Measurements from ENCODE around the gene SCGB2B2. TPM values are rescaled to one million over a fixed set of nuclear protein-coding genes. Genes with fewer than 3 reads are reported as not detected.
"Not testable (repeated sequence)": the region's sequence is repeated elsewhere in the genome, so short reads cannot be mapped to it uniquely, and the experiment has no call there.

Gene SCGB2B2
- total RNA-seq, 1 donor from 2014 or later, result not detected

DNA sequence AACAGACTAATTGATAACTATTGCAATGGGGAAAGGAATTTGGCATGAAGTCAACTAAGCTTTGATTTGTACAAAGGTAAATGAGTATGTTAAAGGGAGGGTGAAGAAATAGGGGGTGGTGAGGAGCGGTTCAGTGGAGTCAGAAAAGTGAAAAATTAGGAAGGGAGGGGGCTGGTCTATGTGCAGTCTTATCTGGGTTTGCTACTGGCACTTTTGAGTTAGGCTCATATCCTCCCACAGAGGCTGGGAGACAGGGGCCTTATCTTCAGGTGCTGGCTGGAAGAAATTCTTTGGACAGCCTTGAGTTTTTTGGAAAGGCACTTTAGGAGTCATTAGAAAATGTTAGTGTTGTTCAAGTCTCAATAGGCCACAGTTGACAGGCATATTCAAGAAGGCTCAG lies 11.6 kb upstream of the SCGB2B2 start:
- H3K4me1 Mint-ChIP-seq, result no peaks in the 10 kb centered on the region
- no peak for DNase-seq (ENCODE audit: low read depth, low spot score)
- H3K36me3 Mint-ChIP-seq (ENCODE audit: low read depth), result peaks cover 44% of the 10 kb centered on the region
- H3K27ac Mint-ChIP-seq (ENCODE audit: unreplicated experiment), result no peak overlapping the region
- peaks cover 36% of the 10 kb centered on the region for H3K27me3 Mint-ChIP-seq (ENCODE audit: low read depth)
- peaks cover 35% of the 10 kb centered on the region for H3K9me3 Mint-ChIP-seq
- no peak overlapping the region for H3K4me3 Mint-ChIP-seq
- TF ChIP-seq, protein P1, sequence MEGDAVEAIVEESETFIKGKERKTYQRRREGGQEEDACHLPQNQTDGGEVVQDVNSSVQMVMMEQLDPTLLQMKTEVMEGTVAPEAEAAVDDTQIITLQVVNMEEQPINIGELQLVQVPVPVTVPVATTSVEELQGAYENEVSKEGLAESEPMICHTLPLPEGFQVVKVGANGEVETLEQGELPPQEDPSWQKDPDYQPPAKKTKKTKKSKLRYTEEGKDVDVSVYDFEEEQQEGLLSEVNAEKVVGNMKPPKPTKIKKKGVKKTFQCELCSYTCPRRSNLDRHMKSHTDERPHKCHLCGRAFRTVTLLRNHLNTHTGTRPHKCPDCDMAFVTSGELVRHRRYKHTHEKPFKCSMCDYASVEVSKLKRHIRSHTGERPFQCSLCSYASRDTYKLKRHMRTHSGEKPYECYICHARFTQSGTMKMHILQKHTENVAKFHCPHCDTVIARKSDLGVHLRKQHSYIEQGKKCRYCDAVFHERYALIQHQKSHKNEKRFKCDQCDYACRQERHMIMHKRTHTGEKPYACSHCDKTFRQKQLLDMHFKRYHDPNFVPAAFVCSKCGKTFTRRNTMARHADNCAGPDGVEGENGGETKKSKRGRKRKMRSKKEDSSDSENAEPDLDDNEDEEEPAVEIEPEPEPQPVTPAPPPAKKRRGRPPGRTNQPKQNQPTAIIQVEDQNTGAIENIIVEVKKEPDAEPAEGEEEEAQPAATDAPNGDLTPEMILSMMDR (conservative IDR thresholded peaks at IDR 0.05), result no peak

DNA sequence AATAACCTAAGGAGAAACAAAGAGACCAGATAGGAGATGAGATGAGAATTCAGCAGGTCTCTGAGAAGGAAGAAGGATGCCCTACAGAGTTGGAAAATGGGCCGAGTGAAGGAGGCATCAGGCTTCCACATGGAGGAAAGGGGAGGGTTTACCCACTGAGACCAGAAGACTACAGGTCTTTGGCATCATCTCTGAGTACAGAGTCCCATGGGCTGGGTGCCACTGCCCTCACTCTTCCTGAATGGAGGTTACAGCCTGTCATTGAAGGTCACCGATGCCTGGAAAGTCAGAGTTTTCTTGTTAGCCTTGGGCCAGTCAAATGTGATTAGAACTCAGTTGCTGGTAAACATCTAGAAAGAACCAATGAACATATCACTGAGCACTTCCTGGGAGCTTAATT lies 10.4 kb upstream of the SCGB2B2 start:
- Mint-ChIP-seq H3K9me3 (peaks cover 42% of the 10 kb centered on the region), H3K27me3 (ENCODE audit: low read depth) (peaks cover 30% of the 10 kb centered on the region), H3K4me3 (no peak overlapping the region), H3K36me3 (ENCODE audit: low read depth) (peaks cover 55% of the 10 kb centered on the region), H3K27ac (ENCODE audit: unreplicated experiment) (no peak overlapping the region), H3K4me1 (no peaks in the 10 kb centered on the region)
- no peak for DNase-seq (ENCODE audit: low read depth, low spot score)
- TF ChIP-seq, protein P1 (conservative IDR thresholded peaks at IDR 0.05), result no peak

DNA sequence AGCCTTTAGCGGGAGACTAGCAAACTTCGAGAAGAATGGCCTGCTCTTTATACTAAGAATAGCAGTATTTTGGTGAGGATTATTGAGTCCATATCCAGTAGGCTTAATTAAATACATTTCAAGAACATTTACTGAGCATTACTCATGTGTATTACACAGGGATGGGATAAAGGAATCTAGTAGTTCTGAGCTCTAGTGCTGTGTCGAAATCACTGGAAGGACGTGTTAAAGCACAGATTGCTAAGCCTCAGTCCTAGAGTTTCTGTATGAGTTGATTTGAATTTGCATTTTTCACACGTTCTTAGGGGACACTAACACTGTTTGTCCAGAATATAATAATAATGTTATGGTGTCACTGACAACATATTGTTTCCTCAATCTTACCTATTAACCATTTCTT lies 9.5 kb upstream of the SCGB2B2 start:
- no peaks in the 10 kb centered on the region for H3K4me1 Mint-ChIP-seq
- no peak for DNase-seq (ENCODE audit: low read depth, low spot score)
- no peak overlapping the region for H3K27ac Mint-ChIP-seq (ENCODE audit: unreplicated experiment)
- peaks cover 42% of the 10 kb centered on the region for H3K9me3 Mint-ChIP-seq
- peaks cover 23% of the 10 kb centered on the region for H3K27me3 Mint-ChIP-seq (ENCODE audit: low read depth)
- TF ChIP-seq, protein P1 (conservative IDR thresholded peaks at IDR 0.05), result no peak
- H3K4me3 Mint-ChIP-seq, result no peak overlapping the region
- peaks cover 62% of the 10 kb centered on the region for H3K36me3 Mint-ChIP-seq (ENCODE audit: low read depth)

DNA sequence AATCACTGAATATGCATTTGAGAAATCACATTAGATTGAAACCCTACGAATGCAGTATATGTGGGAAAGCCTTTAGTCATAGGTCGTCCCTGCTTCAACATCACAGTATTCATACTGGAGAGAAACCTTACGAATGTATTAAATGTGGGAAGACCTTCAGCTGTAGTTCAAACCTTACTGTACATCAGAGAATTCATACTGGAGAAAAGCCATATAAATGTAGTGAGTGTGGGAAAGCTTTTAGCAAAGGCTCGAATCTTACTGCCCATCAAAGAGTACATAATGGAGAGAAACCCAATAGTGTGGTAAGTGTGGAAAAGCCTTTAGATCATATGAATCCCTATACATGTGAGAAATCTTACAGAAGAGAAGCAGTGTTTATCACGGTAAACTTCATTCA lies 8.3 kb upstream of the SCGB2B2 start:
- Mint-ChIP-seq H3K9me3 (peaks cover 44% of the 10 kb centered on the region), H3K36me3 (ENCODE audit: low read depth) (peaks cover 72% of the 10 kb centered on the region), H3K27me3 (ENCODE audit: low read depth) (peaks cover 14% of the 10 kb centered on the region)
- not testable (repeated sequence) for H3K27ac Mint-ChIP-seq (ENCODE audit: unreplicated experiment); H3K4me1 Mint-ChIP-seq; DNase-seq (ENCODE audit: low read depth, low spot score); H3K4me3 Mint-ChIP-seq

DNA sequence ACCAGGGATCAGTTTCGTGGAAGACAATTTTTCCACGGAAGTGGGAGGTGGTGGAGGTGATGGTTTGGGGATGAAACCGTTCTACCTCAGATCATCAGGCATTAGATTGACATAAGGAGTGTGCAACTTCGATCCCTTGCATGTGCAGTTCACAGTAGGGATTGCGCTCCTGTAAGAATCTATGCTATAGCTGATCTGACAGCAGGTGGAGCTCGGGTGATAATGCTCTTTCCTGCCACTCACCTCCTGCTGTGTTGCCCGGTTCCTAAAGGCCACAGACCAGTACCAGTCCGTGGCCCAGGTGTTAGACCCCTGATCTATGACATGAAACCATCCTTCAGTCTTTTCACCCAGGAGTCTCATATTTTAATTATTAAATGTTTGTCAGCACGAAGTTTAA lies 4.5 kb upstream of the SCGB2B2 start:
- peaks cover 84% of the 10 kb centered on the region for H3K36me3 Mint-ChIP-seq (ENCODE audit: low read depth)
- H3K27ac Mint-ChIP-seq (ENCODE audit: unreplicated experiment), result no peak overlapping the region
- peaks cover 41% of the 10 kb centered on the region for H3K9me3 Mint-ChIP-seq
- peaks cover 30% of the 10 kb centered on the region for H3K4me1 Mint-ChIP-seq
- TF ChIP-seq, protein P1 (conservative IDR thresholded peaks at IDR 0.05), result no peak
- H3K4me3 Mint-ChIP-seq, result no peak overlapping the region
- no peak for DNase-seq (ENCODE audit: low read depth, low spot score)
- peaks cover 4% of the 10 kb centered on the region for H3K27me3 Mint-ChIP-seq (ENCODE audit: low read depth)

DNA sequence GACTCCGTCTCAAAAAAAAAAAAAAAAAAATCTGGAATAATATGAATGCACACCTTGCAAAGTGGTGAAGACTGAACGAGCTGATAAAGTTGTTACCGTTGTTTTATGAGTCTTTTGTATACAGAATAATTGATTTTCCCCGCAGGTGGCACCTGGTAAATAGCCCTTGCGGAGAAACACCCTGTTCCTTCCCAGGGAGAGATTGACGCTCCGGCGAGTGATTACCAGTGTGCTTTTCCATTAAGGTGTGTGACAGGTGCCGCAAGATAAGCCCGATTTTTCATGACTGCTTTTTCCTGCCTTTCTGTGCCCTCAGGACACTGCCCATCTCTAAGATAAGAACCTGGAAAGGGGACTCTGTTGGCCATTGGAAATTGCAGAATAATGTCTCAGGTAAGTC lies 1.5 kb upstream of the SCGB2B2 start:
- peaks cover 55% of the 10 kb centered on the region for H3K36me3 Mint-ChIP-seq (ENCODE audit: low read depth)
- H3K27ac Mint-ChIP-seq (ENCODE audit: unreplicated experiment), result peak overlapping the region; percentile 78
- H3K4me1 Mint-ChIP-seq, result peaks cover 33% of the 10 kb centered on the region
- TF ChIP-seq, protein P1 (conservative IDR thresholded peaks at IDR 0.05), result no peak
- DNase-seq (ENCODE audit: low read depth, low spot score), result no peak
- H3K4me3 Mint-ChIP-seq, result peak overlapping the region; percentile 97
- peaks cover 6% of the 10 kb centered on the region for H3K27me3 Mint-ChIP-seq (ENCODE audit: low read depth)
- H3K9me3 Mint-ChIP-seq, result peaks cover 27% of the 10 kb centered on the region
